Breast epithelium (tissue), 3 donors: ENCODE measurements around the gene SORBS1.

Source experiments
- CTCF ChIP-seq, 3 donors: fragments of 450-650 bp; IDR thresholded peaks; one replicate each; pipeline ENCODE4 v1.5.1; 2016 to 2017; ENCODE audit warnings: antibody characterized with exemption in 3 of 3, mild to moderate bottlenecking in 3 of 3, moderate library complexity in 3 of 3
- POLR2A ChIP-seq: fragments of 450-650 bp; IDR thresholded peaks from one replicate; pipeline ENCODE4 v1.6.1; 2016; ENCODE audit warnings: antibody characterized with exemption, mild to moderate bottlenecking, moderate library complexity
- POLR2AphosphoS5 ChIP-seq, 3 donors: sonication (generic); formaldehyde crosslinking; IDR thresholded peaks; one replicate each; pipeline ENCODE4 v1.6.1; 2017; ENCODE audit warnings: antibody characterized with exemption in 3 of 3

- TF ChIP-seq POLR2A (no peak), CTCF (IDR thresholded peaks at IDR 0.05) (no peak), POLR2AphosphoS5 (IDR thresholded peaks at IDR 0.05) (no peak)
These were observed 162.0 kb downstream of the SORBS1 start for GRCh38 chr10:95399183-95399582.
